ENCODE measurements around the gene DDA1.
A peak's percentile ranks its signal among the peaks of the same experiment; 100 is the strongest.

Gene DDA1

GRCh38 chr19:17330262-17331044, 21.1 kb downstream of the DDA1 start:
- peak; percentile 37 for DNase-seq

GRCh38 chr19:17331045-17331558, 21.7 kb downstream of the DDA1 start:
- DNase-seq = no peak

GRCh38 chr19:17332360-17332676, 23.0 kb downstream of the DDA1 start:
- no peak for DNase-seq

GRCh38 chr19:17332677-17333581, 23.6 kb downstream of the DDA1 start:
- no peak for DNase-seq

GRCh38 chr19:17333611-17334413, 24.4 kb downstream of the DDA1 start:
- DNase-seq = no peak

GRCh38 chr19:17334414-17335409, 25.3 kb downstream of the DDA1 start, which contains the start of gene ANO8:
TSS of gene ANO8 (minus strand) at chr19:17334855. CDS start at chr19:17334670, 185 bp downstream.
- peak; percentile 96 for DNase-seq

GRCh38 chr19:17335575-17335974, 26.2 kb downstream of the DDA1 start:
- DNase-seq = no peak

GRCh38 chr19:17336872-17337674, 27.7 kb downstream of the DDA1 start, which contains the start of gene GTPBP3:
TSS of gene GTPBP3 (plus strand) at chr19:17337553. CDS start at chr19:17337612, 59 bp downstream.
- peak; percentile 94 for DNase-seq

- no peak for DNase-seq
Measured at GRCh38 chr19:17337675-17338432, 28.5 kb downstream of the DDA1 start.

- no peak for DNase-seq
Measured at GRCh38 chr19:17338433-17339078, 29.2 kb downstream of the DDA1 start.

GRCh38 chr19:17339088-17339741, 29.9 kb downstream of the DDA1 start:
- no peak for DNase-seq

GRCh38 chr19:17340302-17340870, 31.0 kb downstream of the DDA1 start:
- DNase-seq = no peak

GRCh38 chr19:17340871-17341357, 31.6 kb downstream of the DDA1 start:
- no peak for DNase-seq

GRCh38 chr19:17341386-17341785, 32.0 kb downstream of the DDA1 start:
- no peak for DNase-seq

GRCh38 chr19:17341845-17342244, 32.5 kb downstream of the DDA1 start:
- DNase-seq = no peak

- peak; percentile 88 for DNase-seq
Measured at GRCh38 chr19:17346109-17346671, 36.8 kb downstream of the DDA1 start.

GRCh38 chr19:17347361-17347760, 38.0 kb downstream of the DDA1 start:
- DNase-seq = no peak

- no peak for DNase-seq
Measured at GRCh38 chr19:17347877-17348276, 38.5 kb downstream of the DDA1 start.
